SK-N-SH treated with all-trans-retinoic acid at 6 μM for 48 hours (cell line): ENCODE data around the gene CD300LF.

Experiments used
- OSR1 ChIP-seq: fragments of 250-450 bp; sonication (Bioruptor Pico); IDR thresholded peaks from 2 replicates; pipeline ENCODE4 v1.8.0; 2022; ENCODE audit warnings: moderate library complexity, mild to moderate bottlenecking, inconsistent platforms
- ZFP30 ChIP-seq: fragments of 450-650 bp; formaldehyde crosslinking; IDR thresholded peaks from 2 replicates; pipeline ENCODE4 v1.5.0; 2022; ENCODE audit warnings: mild to moderate bottlenecking, moderate library complexity
- TF ChIP-seq, protein P1 (sequence below): fragments of 250-450 bp; sonication (Bioruptor Pico); IDR thresholded peaks from 2 replicates; pipeline ENCODE4 v1.8.0; 2021; ENCODE audit warnings: low read depth, mild to moderate bottlenecking, moderate library complexity, borderline replicate concordance
- TF ChIP-seq, protein P2 (sequence below): fragments of 250-450 bp; sonication (Bioruptor Pico); IDR thresholded peaks from 2 replicates; pipeline ENCODE4 v1.5.0; 2020; ENCODE audit warnings: mild to moderate bottlenecking, moderate library complexity

DNA sequence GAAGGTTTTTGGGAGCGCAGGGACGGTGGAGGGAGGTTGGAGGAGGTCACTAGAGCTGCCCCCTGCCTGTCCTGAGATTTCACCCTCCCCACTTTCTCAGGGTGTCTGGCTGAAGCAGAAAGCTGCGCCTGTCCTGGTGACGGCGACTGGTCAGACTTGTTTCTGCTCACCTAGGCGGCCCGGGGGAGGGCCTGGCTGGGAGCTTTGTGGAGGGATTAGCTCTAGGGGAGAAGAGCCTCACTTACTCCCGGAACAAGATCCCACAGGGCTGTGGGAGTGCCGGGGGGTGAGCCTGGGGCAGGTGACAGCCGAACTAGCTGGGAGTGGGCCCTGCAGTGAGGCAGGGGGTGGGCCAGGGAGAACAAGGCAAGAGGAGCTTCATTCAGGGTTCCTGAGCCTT lies 47.2 kb upstream of the CD300LF start:
- TF ChIP-seq ZFP30 (CRISPR knock-in tag) = no peak
- TF ChIP-seq, protein P1, sequence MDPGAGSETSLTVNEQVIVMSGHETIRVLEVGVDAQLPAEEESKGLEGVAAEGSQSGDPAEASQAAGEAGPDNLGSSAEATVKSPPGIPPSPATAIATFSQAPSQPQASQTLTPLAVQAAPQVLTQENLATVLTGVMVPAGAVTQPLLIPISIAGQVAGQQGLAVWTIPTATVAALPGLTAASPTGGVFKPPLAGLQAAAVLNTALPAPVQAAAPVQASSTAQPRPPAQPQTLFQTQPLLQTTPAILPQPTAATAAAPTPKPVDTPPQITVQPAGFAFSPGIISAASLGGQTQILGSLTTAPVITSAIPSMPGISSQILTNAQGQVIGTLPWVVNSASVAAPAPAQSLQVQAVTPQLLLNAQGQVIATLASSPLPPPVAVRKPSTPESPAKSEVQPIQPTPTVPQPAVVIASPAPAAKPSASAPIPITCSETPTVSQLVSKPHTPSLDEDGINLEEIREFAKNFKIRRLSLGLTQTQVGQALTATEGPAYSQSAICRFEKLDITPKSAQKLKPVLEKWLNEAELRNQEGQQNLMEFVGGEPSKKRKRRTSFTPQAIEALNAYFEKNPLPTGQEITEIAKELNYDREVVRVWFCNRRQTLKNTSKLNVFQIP (CRISPR knock-in tag) = no peak
- TF ChIP-seq, protein P2, sequence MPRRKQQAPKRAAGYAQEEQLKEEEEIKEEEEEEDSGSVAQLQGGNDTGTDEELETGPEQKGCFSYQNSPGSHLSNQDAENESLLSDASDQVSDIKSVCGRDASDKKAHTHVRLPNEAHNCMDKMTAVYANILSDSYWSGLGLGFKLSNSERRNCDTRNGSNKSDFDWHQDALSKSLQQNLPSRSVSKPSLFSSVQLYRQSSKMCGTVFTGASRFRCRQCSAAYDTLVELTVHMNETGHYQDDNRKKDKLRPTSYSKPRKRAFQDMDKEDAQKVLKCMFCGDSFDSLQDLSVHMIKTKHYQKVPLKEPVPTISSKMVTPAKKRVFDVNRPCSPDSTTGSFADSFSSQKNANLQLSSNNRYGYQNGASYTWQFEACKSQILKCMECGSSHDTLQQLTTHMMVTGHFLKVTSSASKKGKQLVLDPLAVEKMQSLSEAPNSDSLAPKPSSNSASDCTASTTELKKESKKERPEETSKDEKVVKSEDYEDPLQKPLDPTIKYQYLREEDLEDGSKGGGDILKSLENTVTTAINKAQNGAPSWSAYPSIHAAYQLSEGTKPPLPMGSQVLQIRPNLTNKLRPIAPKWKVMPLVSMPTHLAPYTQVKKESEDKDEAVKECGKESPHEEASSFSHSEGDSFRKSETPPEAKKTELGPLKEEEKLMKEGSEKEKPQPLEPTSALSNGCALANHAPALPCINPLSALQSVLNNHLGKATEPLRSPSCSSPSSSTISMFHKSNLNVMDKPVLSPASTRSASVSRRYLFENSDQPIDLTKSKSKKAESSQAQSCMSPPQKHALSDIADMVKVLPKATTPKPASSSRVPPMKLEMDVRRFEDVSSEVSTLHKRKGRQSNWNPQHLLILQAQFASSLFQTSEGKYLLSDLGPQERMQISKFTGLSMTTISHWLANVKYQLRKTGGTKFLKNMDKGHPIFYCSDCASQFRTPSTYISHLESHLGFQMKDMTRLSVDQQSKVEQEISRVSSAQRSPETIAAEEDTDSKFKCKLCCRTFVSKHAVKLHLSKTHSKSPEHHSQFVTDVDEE (CRISPR knock-in tag) = no peak
- no peak for TF ChIP-seq OSR1
